WTC11 (cell line): Measurements from ENCODE around the gene SPNS2. TPM values are rescaled to one million over a fixed set of nuclear protein-coding genes. Genes with fewer than 3 reads are reported as not detected.
A peak's percentile ranks its signal among the peaks of the same experiment; 100 is the strongest.

Experiments used
- ATAC-seq: fragments of 200-7000 bp; cut with Tn5 transposase; 2 replicates; pipeline ENCODE4 v1.10.0; 2021; ENCODE audit warnings: mild to moderate bottlenecking, moderate library complexity
- CTCF ChIA-PET: fragments of 300-600 bp; sonication (Branson Sonifier 250); formaldehyde crosslinking; loops from one replicate; lab custom pipeline; 2021; ENCODE audit warnings: antibody characterized with exemption; lab: Charles Lee
- POLR2A ChIA-PET: fragments of 350-600 bp; sonication (Branson Sonifier 250); formaldehyde crosslinking; loops from one replicate; lab custom pipeline; 2021; ENCODE audit warnings: antibody characterized with exemption; lab: Charles Lee
- DNase-seq: peaks from one replicate; pipeline ENCODE4 v3.0.0; 2021; ENCODE audit warnings: low spot score
- H3K27ac Mint-ChIP-seq: 2 replicates; pipeline ENCODE4 v1.8.0; 2021; ENCODE audit warnings: mixed read lengths
- H3K27me3 Mint-ChIP-seq: 2 replicates; pipeline ENCODE4 v1.8.0; 2021; ENCODE audit warnings: low read depth, mild to moderate bottlenecking, moderate library complexity, mixed read lengths
- H3K36me3 Mint-ChIP-seq: 2 replicates; pipeline ENCODE4 v1.8.0; 2021; ENCODE audit warnings: mixed read lengths
- H3K4me1 Mint-ChIP-seq: 2 replicates; pipeline ENCODE4 v1.8.0; 2022; ENCODE audit warnings: mixed read lengths
- H3K4me3 Mint-ChIP-seq: 2 replicates; pipeline ENCODE4 v1.8.0; 2021; ENCODE audit warnings: mild to moderate bottlenecking, moderate library complexity, mixed read lengths
- H3K9me3 Mint-ChIP-seq: 2 replicates; pipeline ENCODE4 v1.8.0; 2021; ENCODE audit warnings: mixed read lengths
- ATF1 ChIP-seq: sonication (generic); formaldehyde crosslinking; IDR thresholded peaks from 2 replicates; pipeline ENCODE4 v1.8.1; 2023; ENCODE audit warnings: mild to moderate bottlenecking, moderate library complexity, missing genetic modification reagents
- CDX4 ChIP-seq: fragments of 250-450 bp; sonication (Bioruptor Pico); IDR thresholded peaks from 2 replicates; pipeline ENCODE4 v1.9.0; 2021; ENCODE audit warnings: moderate library complexity, mild to moderate bottlenecking, inconsistent platforms, borderline replicate concordance
- CREB1 ChIP-seq: sonication (generic); formaldehyde crosslinking; IDR thresholded peaks from 2 replicates; pipeline ENCODE4 v1.8.0; 2023; ENCODE audit warnings: mild to moderate bottlenecking, missing genetic modification reagents
- E2F1 ChIP-seq: sonication (generic); formaldehyde crosslinking; IDR thresholded peaks from 2 replicates; pipeline ENCODE4 v1.8.0; 2022; ENCODE audit warnings: mild to moderate bottlenecking, missing genetic modification reagents
- E2F4 ChIP-seq: sonication (generic); formaldehyde crosslinking; IDR thresholded peaks from 2 replicates; pipeline ENCODE4 v1.8.1; 2022; ENCODE audit warnings: low read depth, mild to moderate bottlenecking, moderate library complexity, missing genetic modification reagents, borderline replicate concordance
- ELF4 ChIP-seq: sonication (generic); formaldehyde crosslinking; IDR thresholded peaks from 2 replicates; pipeline ENCODE4 v1.8.1; 2022; ENCODE audit warnings: low read depth, mild to moderate bottlenecking, moderate library complexity, missing genetic modification reagents
- EMX1 ChIP-seq: fragments of 250-450 bp; sonication (Bioruptor Pico); IDR thresholded peaks from 2 replicates; pipeline ENCODE4 v1.8.0; 2021; ENCODE audit warnings: mild to moderate bottlenecking
- FOXP4 ChIP-seq: sonication (generic); formaldehyde crosslinking; IDR thresholded peaks from 2 replicates; pipeline ENCODE4 v1.8.0; 2022; ENCODE audit warnings: mild to moderate bottlenecking, missing genetic modification reagents
- GRHL2 ChIP-seq: fragments of 250-450 bp; sonication (Bioruptor Pico); IDR thresholded peaks from 2 replicates; pipeline ENCODE4 v1.8.0; 2022; ENCODE audit warnings: mild to moderate bottlenecking, moderate library complexity; ENCODE audit not compliant: insufficient replicate concordance, severe bottlenecking
- JUN ChIP-seq: sonication (generic); formaldehyde crosslinking; IDR thresholded peaks from 2 replicates; pipeline ENCODE4 v1.8.0; 2023; ENCODE audit warnings: mild to moderate bottlenecking, missing genetic modification reagents
- MXD4 ChIP-seq: fragments of 250-450 bp; sonication (Bioruptor Pico); IDR thresholded peaks from 2 replicates; pipeline ENCODE4 v1.8.0; 2021; ENCODE audit warnings: mild to moderate bottlenecking, moderate library complexity, borderline replicate concordance
- NFYB ChIP-seq: sonication (generic); formaldehyde crosslinking; conservative IDR thresholded peaks from 2 replicates; pipeline ENCODE4 v1.8.0; 2022; ENCODE audit warnings: low read depth, missing genetic modification reagents
- PRDM15 ChIP-seq: sonication (generic); formaldehyde crosslinking; IDR thresholded peaks from 2 replicates; pipeline ENCODE4 v1.8.0; 2022; ENCODE audit warnings: missing genetic modification reagents
- RELA ChIP-seq: sonication (generic); formaldehyde crosslinking; IDR thresholded peaks from 2 replicates; pipeline ENCODE4 v1.8.1; 2022; ENCODE audit warnings: missing genetic modification reagents, mild to moderate bottlenecking, borderline replicate concordance
- SMAD3 ChIP-seq: sonication (generic); formaldehyde crosslinking; IDR thresholded peaks from 2 replicates; pipeline ENCODE4 v1.8.0; 2022; ENCODE audit warnings: missing genetic modification reagents, mild to moderate bottlenecking, borderline replicate concordance
- SOX15 ChIP-seq: fragments of 250-450 bp; sonication (Bioruptor Pico); IDR thresholded peaks from 2 replicates; pipeline ENCODE4 v1.9.0; 2021; ENCODE audit warnings: mild to moderate bottlenecking
- ZBTB21 ChIP-seq: sonication (generic); formaldehyde crosslinking; IDR thresholded peaks from 2 replicates; pipeline ENCODE4 v1.8.1; 2023; ENCODE audit warnings: mild to moderate bottlenecking, missing genetic modification reagents, borderline replicate concordance
- ZNF121 ChIP-seq: sonication (generic); formaldehyde crosslinking; IDR thresholded peaks from 2 replicates; pipeline ENCODE4 v1.8.0; 2023; ENCODE audit warnings: missing genetic modification reagents
- ZNF281 ChIP-seq: sonication (generic); formaldehyde crosslinking; IDR thresholded peaks from 2 replicates; pipeline ENCODE4 v1.8.0; 2023; ENCODE audit warnings: mild to moderate bottlenecking, missing genetic modification reagents
- ZNF425 ChIP-seq: fragments of 250-450 bp; sonication (Bioruptor Pico); conservative IDR thresholded peaks from 2 replicates; pipeline ENCODE4 v1.9.0; 2021; ENCODE audit warnings: mild to moderate bottlenecking
- total RNA-seq: library from RNA; stranded (reverse); gene quantifications from 3 replicates; pipeline ENCODE4 v1.2.3, GENCODE V29; 2021

SPNS2 gene
- total RNA-seq, 1 experiment from 2014 or later = 0.87 TPM

GRCh38 chr17:4474093-4474492 lies 24.6 kb upstream of the SPNS2 start:
- no peak overlapping the region for H3K27ac Mint-ChIP-seq
- H3K4me3 Mint-ChIP-seq = no peak overlapping the region
- POLR2A ChIA-PET = no interaction called here
- ATAC-seq (no peak), DNase-seq (no peak)
- H3K36me3 Mint-ChIP-seq = no peaks in the 10 kb centered on the region
- no peaks in the 10 kb centered on the region for H3K4me1 Mint-ChIP-seq
- no peaks in the 10 kb centered on the region for H3K27me3 Mint-ChIP-seq
- TF ChIP-seq ATF1 (CRISPR knock-in tag) = no peak
- no peak for TF ChIP-seq GRHL2 (CRISPR knock-in tag)
- TF ChIP-seq SMAD3 = no peak
- CTCF ChIA-PET = interaction anchor here (1.0 to 1.4 kb wide), 2 partner anchors 24 to 53 kb away, joined by 3 to 4 read pairs; partner anchors contain the start of gene SPNS2
- no peaks in the 10 kb centered on the region for H3K9me3 Mint-ChIP-seq

- no peak overlapping the region for H3K4me3 Mint-ChIP-seq
Observed at GRCh38 chr17:4475001-4475400, 23.7 kb upstream of the SPNS2 start.

More at GRCh38 chr17:4475001-4475400, 23.7 kb upstream of the SPNS2 start:
- H3K4me1 Mint-ChIP-seq = no peaks in the 10 kb centered on the region
- DNase-seq (no peak), ATAC-seq (no peak)
- TF ChIP-seq NFYB (CRISPR knock-in tag) = no peak
- TF ChIP-seq SMAD3 = no peak
- no peak for TF ChIP-seq ZNF425 (CRISPR knock-in tag)
- no peak for TF ChIP-seq E2F4 (CRISPR knock-in tag)
- no peak for TF ChIP-seq ZNF121 (CRISPR knock-in tag)
- TF ChIP-seq EMX1 (CRISPR knock-in tag) = no peak
- no peak for TF ChIP-seq PRDM15 (CRISPR knock-in tag)
- TF ChIP-seq RELA (CRISPR knock-in tag) = no peak
- no peak for TF ChIP-seq FOXP4 (CRISPR knock-in tag)
- no peak for TF ChIP-seq SOX15 (CRISPR knock-in tag)
- TF ChIP-seq CDX4 = no peak
- TF ChIP-seq ZNF281 (CRISPR knock-in tag) = no peak
- TF ChIP-seq E2F1 = no peak
- no peak for TF ChIP-seq JUN
- no peak for TF ChIP-seq MXD4 (CRISPR knock-in tag)
- no peak for TF ChIP-seq CREB1
- TF ChIP-seq ZBTB21 = no peak
- TF ChIP-seq ELF4 (CRISPR knock-in tag) = no peak
- POLR2A ChIA-PET = no interaction called here
- H3K27ac Mint-ChIP-seq = peak overlapping the region; percentile 73
- no peaks in the 10 kb centered on the region for H3K36me3 Mint-ChIP-seq
- no peaks in the 10 kb centered on the region for H3K27me3 Mint-ChIP-seq
- no peaks in the 10 kb centered on the region for H3K9me3 Mint-ChIP-seq
- CTCF ChIA-PET = interaction anchor here (1.4 kb wide), 1 partner anchor 24 kb away, joined by 4 read pairs; the partner anchor contains the start of gene SPNS2
